Tibial artery (tissue), 4 donors: Measurements from ENCODE around the gene POLD1.

Experiments used
- DNase-seq, 2 donors: peaks; one replicate each; pipeline ENCODE4 v3.0.0-alpha.2; 2019
- H3K27ac ChIP-seq, 2 donors: fragments of 200-600 bp; sonication (generic) in 1 of 2; 1 replicate in 1 of 2; 2 replicates in 1 of 2; pipeline ENCODE4 v1.5.1; 2018 to 2019; ENCODE audit warnings: mild to moderate bottlenecking in 1 of 2
- H3K27me3 ChIP-seq, 2 donors: fragments of 200-600 bp; sonication (generic) in 1 of 2; one replicate each; pipeline versions ENCODE4 v1.5.1 to v1.6.0; 2016 to 2019
- H3K36me3 ChIP-seq, 3 donors: fragments of 200-600 bp; sonication (generic) in 2 of 3; one replicate each; pipeline ENCODE4 v1.5.1; 2016 to 2019; ENCODE audit warnings: mild to moderate bottlenecking in 2 of 3
- H3K4me1 ChIP-seq, 4 donors: fragments of 200-600 bp; sonication (generic) in 2 of 4; 1 replicate in 3 of 4; 2 replicates in 1 of 4; pipeline ENCODE4 v1.5.1; 2016 to 2019
- H3K4me3 ChIP-seq, 2 donors: fragments of 200-600 bp; sonication (generic) in 1 of 2; 1 replicate in 1 of 2; 2 replicates in 1 of 2; pipeline ENCODE4 v1.5.1; 2018 to 2019; ENCODE audit warnings: mild to moderate bottlenecking in 2 of 2
- H3K9me3 ChIP-seq, 3 donors: fragments of 200-600 bp; sonication (generic) in 1 of 3; one replicate each; pipeline ENCODE4 v1.5.1; 2016 to 2019
- intact Hi-C: fragments of 100-400 bp; cut with DNase I; formaldehyde crosslinking; loops from one replicate; pipeline ENCODE4 v1.15.0; 2023; ENCODE audit warnings: low total_unique reads
- TF ChIP-seq, protein P1 (sequence below), 2 experiments: fragments of 200-600 bp in 1 of 2; fragments of 450-650 bp in 1 of 2; IDR thresholded peaks; one replicate each; pipeline ENCODE4 v1.5.1; 2017 to 2019; ENCODE audit warnings: antibody characterized with exemption in 2 of 2, mild to moderate bottlenecking in 1 of 2, moderate library complexity in 1 of 2

POLD1 gene

GRCh38 chr19:50362656-50363424 lies 21.3 kb upstream of the POLD1 start:
- Histone ChIP-seq H3K4me1 (peaks cover 0 to 10% (median 0%) of the 10 kb centered on the region in 4 donors), H3K36me3 (no peaks in the 10 kb centered on the region), H3K9me3 (no peaks in the 10 kb centered on the region), H3K27me3 (peaks cover 0 to 4% of the 10 kb centered on the region in 2 donors), H3K27ac (no peak overlapping the region), H3K4me3 (no peak overlapping the region)
- TF ChIP-seq, protein P1, sequence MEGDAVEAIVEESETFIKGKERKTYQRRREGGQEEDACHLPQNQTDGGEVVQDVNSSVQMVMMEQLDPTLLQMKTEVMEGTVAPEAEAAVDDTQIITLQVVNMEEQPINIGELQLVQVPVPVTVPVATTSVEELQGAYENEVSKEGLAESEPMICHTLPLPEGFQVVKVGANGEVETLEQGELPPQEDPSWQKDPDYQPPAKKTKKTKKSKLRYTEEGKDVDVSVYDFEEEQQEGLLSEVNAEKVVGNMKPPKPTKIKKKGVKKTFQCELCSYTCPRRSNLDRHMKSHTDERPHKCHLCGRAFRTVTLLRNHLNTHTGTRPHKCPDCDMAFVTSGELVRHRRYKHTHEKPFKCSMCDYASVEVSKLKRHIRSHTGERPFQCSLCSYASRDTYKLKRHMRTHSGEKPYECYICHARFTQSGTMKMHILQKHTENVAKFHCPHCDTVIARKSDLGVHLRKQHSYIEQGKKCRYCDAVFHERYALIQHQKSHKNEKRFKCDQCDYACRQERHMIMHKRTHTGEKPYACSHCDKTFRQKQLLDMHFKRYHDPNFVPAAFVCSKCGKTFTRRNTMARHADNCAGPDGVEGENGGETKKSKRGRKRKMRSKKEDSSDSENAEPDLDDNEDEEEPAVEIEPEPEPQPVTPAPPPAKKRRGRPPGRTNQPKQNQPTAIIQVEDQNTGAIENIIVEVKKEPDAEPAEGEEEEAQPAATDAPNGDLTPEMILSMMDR (IDR thresholded peaks at IDR 0.05), result no peak
- intact Hi-C loops, result loop anchor here (5.0 kb wide), 1 partner anchor 419 kb away; no protein-coding TSS in a partner anchor
- DNase-seq, result no peak

DNA sequence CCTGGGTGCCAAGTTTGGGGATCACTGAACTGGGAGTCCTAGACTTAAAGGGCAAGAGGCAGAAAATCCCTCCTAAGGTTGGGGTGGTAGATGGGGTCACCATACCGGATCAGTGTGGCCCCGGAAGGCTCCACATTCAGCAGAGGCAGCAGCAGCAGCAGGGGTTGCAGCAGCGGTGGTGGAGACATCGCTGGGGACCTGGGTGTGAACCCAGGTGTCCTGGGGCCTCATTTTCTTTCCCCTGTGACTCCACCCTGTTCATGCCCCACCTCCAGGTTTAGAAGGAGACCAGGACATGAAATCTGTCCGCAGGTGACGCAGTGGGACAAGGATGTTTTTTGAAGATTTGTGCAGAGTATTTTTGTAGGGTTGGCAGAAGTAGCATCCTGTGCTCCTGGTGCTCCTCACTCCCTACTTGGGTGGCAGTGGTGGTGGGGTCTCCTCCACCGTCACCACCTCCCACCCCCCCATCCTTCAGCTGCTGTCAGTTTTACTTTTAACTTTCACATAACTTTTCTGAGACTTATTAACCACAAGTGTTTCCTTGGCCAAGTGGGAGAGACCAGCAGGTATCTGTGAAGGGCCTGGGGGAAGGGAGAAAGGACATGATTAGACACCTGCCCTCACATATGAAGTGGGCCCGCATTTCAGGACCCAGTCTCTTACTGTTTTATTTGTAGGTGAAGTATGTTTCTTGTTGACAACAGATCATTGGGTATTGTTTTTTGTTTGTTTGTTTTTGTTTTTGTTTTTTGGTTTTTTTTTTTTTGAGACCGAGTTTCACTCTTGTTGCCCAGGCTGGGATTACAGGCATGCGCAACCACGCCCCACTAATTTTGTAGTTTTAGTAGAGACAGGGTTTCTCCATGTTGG lies 18.5 kb upstream of the POLD1 start, which contains the start of gene NAPSA:
TSS of gene NAPSA (minus strand) at position 206 of the 873 bp plus-strand sequence. CDS start at position 188, 18 bp downstream.
- Histone ChIP-seq H3K27ac (no peak within 1 kb of the TSS), H3K27me3 (no peaks in the 10 kb centered on the region), H3K9me3 (no peaks in the 10 kb centered on the region), H3K36me3 (no peaks in the 10 kb centered on the region), H3K4me3 (no peak within 1 kb of the TSS), H3K4me1 (peaks cover 0 to 6% (median 0%) of the 10 kb centered on the region in 4 donors)
- DNase-seq, result no peak
- intact Hi-C loops, result no loop called here
- TF ChIP-seq, protein P1 (IDR thresholded peaks at IDR 0.05), result no peak

DNA sequence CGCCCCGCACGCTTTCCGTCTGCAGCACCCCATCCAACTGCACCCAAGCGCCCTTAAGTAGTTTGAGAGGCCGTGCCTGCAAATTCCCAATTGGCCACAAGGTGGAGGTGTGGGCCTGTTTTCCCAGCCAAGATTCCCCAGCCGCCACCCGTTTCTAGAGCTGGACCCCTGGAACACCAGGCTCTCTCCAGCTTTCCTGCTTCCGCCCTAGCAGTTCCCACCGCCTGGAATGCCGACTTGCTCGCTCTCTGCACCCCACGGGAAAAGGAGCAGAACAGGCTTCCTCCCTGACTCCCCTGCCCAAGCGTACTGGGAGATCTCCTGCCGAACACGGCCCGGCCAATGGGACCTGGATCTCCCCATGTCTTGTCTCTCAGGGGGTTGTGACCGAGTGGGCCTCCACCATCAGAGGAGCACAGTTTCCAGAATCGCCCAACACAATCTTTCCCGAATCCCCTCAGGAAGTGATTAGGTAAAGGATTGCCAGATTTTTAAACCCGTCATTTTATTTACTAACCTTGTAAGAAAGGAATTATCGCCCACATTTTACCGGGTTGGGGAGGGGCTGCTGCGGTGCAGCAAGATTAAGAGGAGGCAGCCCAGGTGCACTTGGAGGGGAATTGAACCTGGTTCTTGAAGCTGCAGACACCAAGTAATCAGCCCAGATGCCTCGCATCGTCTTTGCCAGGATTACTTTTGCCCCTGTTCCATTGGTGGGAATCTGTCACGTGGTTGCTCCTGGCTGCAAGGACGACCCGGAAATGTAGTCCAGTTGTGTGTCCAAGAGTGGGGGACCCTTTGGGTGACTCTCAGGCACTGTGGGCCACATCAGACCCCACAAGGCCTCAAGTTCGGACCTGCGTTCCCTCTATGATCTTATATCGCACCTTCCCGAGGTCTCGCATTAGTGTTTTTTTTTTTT lies 15.2 kb upstream of the POLD1 start:
- DNase-seq, result peak; percentile 87 to 92
- peak overlapping the region; percentile 58 to 68 for H3K4me3 ChIP-seq
- peaks cover 0 to 6% (median 0%) of the 10 kb centered on the region in 4 donors for H3K4me1 ChIP-seq
- TF ChIP-seq, protein P1 (IDR thresholded peaks at IDR 0.05), result peak; percentile 80 to 87
- intact Hi-C loops, result no loop called here
- H3K27me3 ChIP-seq, result no peaks in the 10 kb centered on the region
- no peaks in the 10 kb centered on the region for H3K9me3 ChIP-seq
- peak overlapping the region; percentile 64 to 65 for H3K27ac ChIP-seq
- H3K36me3 ChIP-seq, result no peaks in the 10 kb centered on the region

- Histone ChIP-seq H3K27me3 (no peaks in the 10 kb centered on the region), H3K4me1 (peaks cover 0 to 15% (median under 1%) of the 10 kb centered on the region in 4 donors), H3K36me3 (no peaks in the 10 kb centered on the region), H3K9me3 (no peaks in the 10 kb centered on the region), H3K4me3 (no peak overlapping the region), H3K27ac (no peak overlapping the region)
- DNase-seq, result no peak
- intact Hi-C loops, result loop anchor here (2.0 kb wide), 1 partner anchor 43 kb away; no protein-coding TSS in a partner anchor
- TF ChIP-seq, protein P1 (IDR thresholded peaks at IDR 0.05), result no peak
Measured at GRCh38 chr19:50371914-50372475, 12.2 kb upstream of the POLD1 start.
